ENCODE results near the gene ALX4.

The ALX4 gene

GRCh38 chr11:44335919-44336318 is 26.0 kb upstream of the ALX4 start:
- H3K36me3 ChIP-seq (ENCODE audit: control insufficient read depth in 2 of 2, insufficient read depth in 1 of 2, low read length in 2 of 2), result no peaks in the 10 kb centered on the region
- no peaks in the 10 kb centered on the region for H3K4me1 ChIP-seq (ENCODE audit: control insufficient read depth, insufficient read depth, low read length)
- no peak overlapping the region for H3K4me3 ChIP-seq (ENCODE audit: low read depth, low read length)
- POLR2A ChIA-PET, result no interaction called here
- TF ChIP-seq PRDM6 (tag by site-specific recombination; IDR thresholded peaks at IDR 0.05) (no peak), ZNF677 (tag by site-specific recombination; IDR thresholded peaks at IDR 0.05) (no peak), ZNF660 (tag by site-specific recombination; IDR thresholded peaks at IDR 0.05) (no peak), BCL11A (tag by site-specific recombination; IDR thresholded peaks at IDR 0.05; ENCODE audit: low read depth) (no peak), ZFP69B (tag by site-specific recombination; IDR thresholded peaks at IDR 0.05) (no peak)
- H3K9me3 ChIP-seq (ENCODE audit: control insufficient read depth, insufficient read depth, low read depth, low read length), result no peaks in the 10 kb centered on the region
- no peak overlapping the region for H3K27ac ChIP-seq (ENCODE audit: extremely low read depth, low read depth, low read length)
- CTCF ChIA-PET, result no interaction called here

GRCh38 chr11:44335052-44335760 is 25.3 kb upstream of the ALX4 start:
- H3K27ac ChIP-seq (ENCODE audit: extremely low read depth, low read depth, low read length), result no peak overlapping the region
- no peaks in the 10 kb centered on the region for H3K4me1 ChIP-seq (ENCODE audit: control insufficient read depth, insufficient read depth, low read length)
- POLR2A ChIA-PET, result no interaction called here
- CTCF ChIA-PET, result interaction anchor here (1.0 kb wide), 1 partner anchor 50 kb away, joined by 4 read pairs; no protein-coding TSS in a partner anchor
- TF ChIP-seq YY2 (tag by site-specific recombination; IDR thresholded peaks at IDR 0.05) (no peak), ZNF404 (tag by site-specific recombination; IDR thresholded peaks at IDR 0.05) (no peak), ZNF341 (tag by site-specific recombination; IDR thresholded peaks at IDR 0.05; ENCODE audit: low read depth) (no peak), ZNF214 (tag by site-specific recombination; IDR thresholded peaks at IDR 0.05; ENCODE audit: borderline replicate concordance) (no peak), ZNF157 (tag by site-specific recombination; IDR thresholded peaks at IDR 0.05) (no peak), ZNF292 (tag by site-specific recombination; IDR thresholded peaks at IDR 0.05; ENCODE audit: borderline replicate concordance, low read depth) (no peak), PRDM1 (tag by site-specific recombination; IDR thresholded peaks at IDR 0.05) (0 out of 2 replicates have a peak, but pooled peaks have one; percentile 24)
- no peak overlapping the region for H3K4me3 ChIP-seq (ENCODE audit: low read depth, low read length)
- no peaks in the 10 kb centered on the region for H3K9me3 ChIP-seq (ENCODE audit: control insufficient read depth, insufficient read depth, low read depth, low read length)
- H3K36me3 ChIP-seq (ENCODE audit: control insufficient read depth in 2 of 2, insufficient read depth in 1 of 2, low read length in 2 of 2), result no peaks in the 10 kb centered on the region

- Histone ChIP-seq H3K9me3 (ENCODE audit: control insufficient read depth, insufficient read depth, low read depth, low read length) (no peaks in the 10 kb centered on the region), H3K36me3 (ENCODE audit: control insufficient read depth in 2 of 2, insufficient read depth in 1 of 2, low read length in 2 of 2) (no peaks in the 10 kb centered on the region), H3K4me3 (ENCODE audit: low read depth, low read length) (no peak overlapping the region), H3K27ac (ENCODE audit: extremely low read depth, low read depth, low read length) (no peak overlapping the region), H3K4me1 (ENCODE audit: control insufficient read depth, insufficient read depth, low read length) (no peaks in the 10 kb centered on the region)
- ChIA-PET CTCF (interaction anchor here (1.0 kb wide), 1 partner anchor 49 kb away, joined by 4 read pairs; no protein-coding TSS in a partner anchor), POLR2A (no interaction called here)
- TF ChIP-seq CTCF (tag by site-specific recombination; IDR thresholded peaks at IDR 0.05) (no peak), ZNF426 (tag by site-specific recombination; IDR thresholded peaks at IDR 0.05) (no peak), ZNF791 (tag by site-specific recombination; IDR thresholded peaks at IDR 0.05) (no peak), ZNF664 (tag by site-specific recombination; IDR thresholded peaks at IDR 0.05) (no peak), ZNF654 (tag by site-specific recombination; IDR thresholded peaks at IDR 0.05; ENCODE audit: low read depth) (no peak), ZNF211 (tag by site-specific recombination; IDR thresholded peaks at IDR 0.05; ENCODE audit: low read depth) (no peak), ZNF704 (tag by site-specific recombination; IDR thresholded peaks at IDR 0.05) (no peak), ZNF830 (tag by site-specific recombination; IDR thresholded peaks at IDR 0.05; ENCODE audit: low read depth) (no peak)
Measured at GRCh38 chr11:44334356-44335004, 24.5 kb upstream of the ALX4 start.
